ENCODE data around the gene GALNT13. TPM values are rescaled to one million over a fixed set of nuclear protein-coding genes. Genes with fewer than 3 reads are reported as not detected.

The GALNT13 gene
- total RNA-seq, 1 donor from 2014 or later, result under 0.01 TPM

DNA sequence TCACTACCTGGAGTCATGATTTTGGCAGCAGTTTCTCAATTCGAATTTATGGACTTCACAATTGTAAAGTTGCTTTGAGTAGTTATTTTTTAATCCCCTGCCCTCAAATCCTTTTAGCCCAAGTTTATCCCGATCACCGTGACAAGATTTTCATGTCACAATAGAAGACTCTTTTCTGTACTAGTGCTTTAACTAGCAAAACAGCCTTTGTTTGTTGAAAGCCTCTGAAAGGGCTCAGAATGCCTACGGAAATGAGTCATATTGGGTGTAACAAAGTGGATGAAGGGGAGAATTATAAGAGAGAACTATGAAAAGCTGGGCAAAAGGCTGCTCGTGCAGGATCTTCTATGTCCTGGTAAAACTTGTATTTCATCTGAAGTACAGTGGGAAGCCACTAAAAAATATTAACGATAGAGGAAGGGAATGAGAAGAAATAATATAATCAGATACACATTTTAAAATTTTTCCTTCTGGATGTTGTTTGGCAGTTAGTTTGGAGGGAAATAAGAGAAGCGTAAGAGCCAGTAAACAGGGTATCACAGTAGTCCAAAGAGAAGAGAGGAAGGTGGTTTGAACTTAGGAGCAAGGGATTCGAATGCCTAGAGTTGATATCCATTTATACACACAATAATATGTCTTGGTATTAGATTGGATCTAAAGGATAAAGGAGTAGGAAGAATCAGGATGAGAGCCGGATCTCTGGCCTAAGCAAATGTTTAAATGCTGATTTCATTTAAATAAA is 114.9 kb downstream of the GALNT13 start:
- H3K4me1 ChIP-seq (ENCODE audit: control insufficient read depth in 3 of 3, insufficient read depth in 3 of 3, low read length in 3 of 3), result no peaks in the 10 kb centered on the region
- H3K27me3 ChIP-seq (ENCODE audit: control insufficient read depth in 3 of 3, insufficient read depth in 3 of 3, low read length in 3 of 3), result no peaks in the 10 kb centered on the region
- H3K4me3 ChIP-seq (ENCODE audit: low read length in 3 of 3), result no peak overlapping the region
- no peak overlapping the region for H3K27ac ChIP-seq (ENCODE audit: low read depth, low read length)
- H3K9me3 ChIP-seq (ENCODE audit: control insufficient read depth in 3 of 3, low read length in 3 of 3), result no peaks in the 10 kb centered on the region
- H3K9ac ChIP-seq (ENCODE audit: low read depth in 1 of 3, low read length in 3 of 3), result no peak overlapping the region
- no peaks in the 10 kb centered on the region for H3K36me3 ChIP-seq (ENCODE audit: control insufficient read depth in 3 of 3, insufficient read depth in 3 of 3, low read length in 3 of 3)

DNA sequence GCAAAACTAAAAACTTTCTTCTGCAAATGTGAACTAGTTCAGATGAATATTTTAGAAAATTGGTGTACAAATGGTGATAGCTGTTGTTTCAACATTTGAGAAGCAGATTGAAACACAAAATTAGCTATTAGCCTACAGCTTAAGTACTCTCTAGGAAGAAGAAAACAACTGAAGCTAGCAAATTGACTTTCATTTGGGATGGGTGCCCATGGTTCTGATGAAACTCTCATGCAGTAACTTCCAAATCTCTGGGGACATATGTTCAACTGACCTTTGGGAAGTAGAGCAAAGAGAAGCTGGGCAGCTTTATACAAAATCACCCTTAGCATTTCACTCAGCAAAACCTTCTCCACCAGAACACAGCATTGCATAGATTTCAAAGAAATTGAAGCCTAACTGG is 119.0 kb downstream of the GALNT13 start:
- Histone ChIP-seq H3K4me3 (ENCODE audit: low read length in 3 of 3) (no peak overlapping the region), H3K27ac (ENCODE audit: low read depth, low read length) (no peak overlapping the region), H3K9me3 (ENCODE audit: control insufficient read depth in 3 of 3, low read length in 3 of 3) (no peaks in the 10 kb centered on the region), H3K9ac (ENCODE audit: low read depth in 1 of 3, low read length in 3 of 3) (no peak overlapping the region), H3K4me1 (ENCODE audit: control insufficient read depth in 3 of 3, insufficient read depth in 3 of 3, low read length in 3 of 3) (no peaks in the 10 kb centered on the region), H3K36me3 (ENCODE audit: control insufficient read depth in 3 of 3, insufficient read depth in 3 of 3, low read length in 3 of 3) (no peaks in the 10 kb centered on the region), H3K27me3 (ENCODE audit: control insufficient read depth in 3 of 3, insufficient read depth in 3 of 3, low read length in 3 of 3) (no peaks in the 10 kb centered on the region)

DNA sequence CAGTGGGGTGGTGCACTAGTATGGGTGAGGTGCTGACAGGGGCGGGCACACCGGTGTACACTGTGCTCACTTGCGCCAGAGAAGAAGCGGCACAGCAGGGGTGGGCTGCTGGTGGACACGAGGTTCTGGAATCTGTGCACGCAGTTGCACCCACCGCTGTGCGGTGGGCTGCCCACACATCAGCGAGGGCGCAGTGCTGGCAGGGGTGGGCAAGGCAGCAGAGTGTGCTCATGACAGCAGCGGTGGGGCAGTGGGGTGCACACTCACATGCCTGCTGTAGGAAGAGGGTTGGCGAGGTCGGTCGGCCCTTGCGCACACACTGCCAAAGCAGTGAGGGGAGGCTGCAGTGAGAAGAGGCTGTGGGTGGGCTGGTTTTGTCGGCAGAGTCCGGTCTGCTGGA is 141.8 kb downstream of the GALNT13 start:
- Histone ChIP-seq H3K9me3 (ENCODE audit: control insufficient read depth in 3 of 3, low read length in 3 of 3) (peaks cover 0 to 3% (median 2%) of the 10 kb centered on the region in 3 donors), H3K4me1 (ENCODE audit: control insufficient read depth in 3 of 3, insufficient read depth in 3 of 3, low read length in 3 of 3) (no peaks in the 10 kb centered on the region), H3K36me3 (ENCODE audit: control insufficient read depth in 3 of 3, insufficient read depth in 3 of 3, low read length in 3 of 3) (no peaks in the 10 kb centered on the region), H3K9ac (ENCODE audit: low read depth in 1 of 3, low read length in 3 of 3) (no peak overlapping the region), H3K4me3 (ENCODE audit: low read length in 3 of 3) (no peak overlapping the region), H3K27ac (ENCODE audit: low read depth, low read length) (no peak overlapping the region), H3K27me3 (ENCODE audit: control insufficient read depth in 3 of 3, insufficient read depth in 3 of 3, low read length in 3 of 3) (no peaks in the 10 kb centered on the region)

DNA sequence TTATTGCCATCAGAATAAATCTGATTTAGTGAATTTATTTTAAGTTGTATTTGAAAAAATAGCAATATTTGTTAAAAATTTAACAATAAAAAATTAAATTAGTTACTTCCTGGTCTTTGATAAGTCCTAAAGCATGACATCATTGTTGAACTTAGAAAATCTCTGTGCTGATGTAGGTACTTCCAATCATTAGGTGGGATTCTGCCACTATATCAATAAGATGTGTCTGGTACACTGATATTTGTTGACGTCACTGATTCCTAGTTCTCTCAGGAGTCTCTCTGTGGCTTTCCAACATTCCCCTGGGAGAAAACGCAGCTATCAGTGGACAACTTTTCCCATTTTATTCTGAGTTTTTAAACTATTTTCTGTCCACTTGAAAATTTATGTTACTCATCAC is 143.5 kb downstream of the GALNT13 start:
- Histone ChIP-seq H3K4me1 (ENCODE audit: control insufficient read depth in 3 of 3, insufficient read depth in 3 of 3, low read length in 3 of 3) (no peaks in the 10 kb centered on the region), H3K9ac (ENCODE audit: low read depth in 1 of 3, low read length in 3 of 3) (no peak overlapping the region), H3K4me3 (ENCODE audit: low read length in 3 of 3) (no peak overlapping the region), H3K9me3 (ENCODE audit: control insufficient read depth in 3 of 3, low read length in 3 of 3) (peaks cover 0 to 3% (median 2%) of the 10 kb centered on the region in 3 donors), H3K36me3 (ENCODE audit: control insufficient read depth in 3 of 3, insufficient read depth in 3 of 3, low read length in 3 of 3) (no peaks in the 10 kb centered on the region), H3K27ac (ENCODE audit: low read depth, low read length) (no peak overlapping the region), H3K27me3 (ENCODE audit: control insufficient read depth in 3 of 3, insufficient read depth in 3 of 3, low read length in 3 of 3) (no peaks in the 10 kb centered on the region)

DNA sequence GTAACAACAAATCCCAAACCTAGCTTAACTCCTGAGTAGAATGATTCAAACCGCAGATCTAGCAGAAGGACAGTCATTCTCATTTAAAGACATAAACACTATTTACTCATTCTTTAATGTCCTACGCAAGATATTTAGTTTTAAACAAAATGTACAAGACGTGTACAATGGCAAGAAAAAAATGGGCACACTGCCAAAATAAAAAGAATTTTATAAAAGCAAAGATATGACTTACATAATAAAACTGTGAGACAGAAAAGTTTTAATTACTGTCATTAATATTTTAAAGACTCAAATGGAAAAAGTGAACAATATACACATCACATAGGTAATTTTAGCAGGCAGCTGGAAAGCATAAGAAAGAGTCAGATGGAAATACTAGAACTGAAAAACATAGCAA is 157.8 kb downstream of the GALNT13 start:
- Histone ChIP-seq H3K36me3 (ENCODE audit: control insufficient read depth in 3 of 3, insufficient read depth in 3 of 3, low read length in 3 of 3) (no peaks in the 10 kb centered on the region), H3K4me1 (ENCODE audit: control insufficient read depth in 3 of 3, insufficient read depth in 3 of 3, low read length in 3 of 3) (no peaks in the 10 kb centered on the region), H3K27ac (ENCODE audit: low read depth, low read length) (no peak overlapping the region), H3K4me3 (ENCODE audit: low read length in 3 of 3) (no peak overlapping the region), H3K27me3 (ENCODE audit: control insufficient read depth in 3 of 3, insufficient read depth in 3 of 3, low read length in 3 of 3) (no peaks in the 10 kb centered on the region), H3K9ac (ENCODE audit: low read depth in 1 of 3, low read length in 3 of 3) (no peak overlapping the region), H3K9me3 (ENCODE audit: control insufficient read depth in 3 of 3, low read length in 3 of 3) (no peaks in the 10 kb centered on the region)

DNA sequence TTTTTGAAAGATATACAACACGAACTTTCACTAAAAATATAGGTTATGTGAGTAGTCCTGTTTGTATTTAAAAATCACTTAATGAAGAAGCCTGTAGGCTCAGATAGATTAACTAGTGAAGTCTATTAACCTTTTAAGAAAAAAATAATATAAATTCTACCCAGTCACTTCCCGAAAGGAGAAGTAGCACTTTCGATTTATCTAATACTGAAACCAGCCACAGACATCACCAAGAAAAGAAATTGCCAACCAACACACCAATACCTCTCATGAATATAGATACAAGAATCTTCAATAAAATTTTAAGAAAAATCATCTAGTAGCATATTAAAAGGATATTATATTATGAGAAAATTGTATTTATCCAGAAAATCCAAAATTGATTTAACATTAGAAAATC is 160.5 kb downstream of the GALNT13 start:
- no peaks in the 10 kb centered on the region for H3K36me3 ChIP-seq (ENCODE audit: control insufficient read depth in 3 of 3, insufficient read depth in 3 of 3, low read length in 3 of 3)
- no peak overlapping the region for H3K27ac ChIP-seq (ENCODE audit: low read depth, low read length)
- H3K4me1 ChIP-seq (ENCODE audit: control insufficient read depth in 3 of 3, insufficient read depth in 3 of 3, low read length in 3 of 3), result no peaks in the 10 kb centered on the region
- H3K9ac ChIP-seq (ENCODE audit: low read depth in 1 of 3, low read length in 3 of 3), result no peak overlapping the region
- no peaks in the 10 kb centered on the region for H3K9me3 ChIP-seq (ENCODE audit: control insufficient read depth in 3 of 3, low read length in 3 of 3)
- H3K27me3 ChIP-seq (ENCODE audit: control insufficient read depth in 3 of 3, insufficient read depth in 3 of 3, low read length in 3 of 3), result no peaks in the 10 kb centered on the region
- H3K4me3 ChIP-seq (ENCODE audit: low read length in 3 of 3), result no peak overlapping the region

DNA sequence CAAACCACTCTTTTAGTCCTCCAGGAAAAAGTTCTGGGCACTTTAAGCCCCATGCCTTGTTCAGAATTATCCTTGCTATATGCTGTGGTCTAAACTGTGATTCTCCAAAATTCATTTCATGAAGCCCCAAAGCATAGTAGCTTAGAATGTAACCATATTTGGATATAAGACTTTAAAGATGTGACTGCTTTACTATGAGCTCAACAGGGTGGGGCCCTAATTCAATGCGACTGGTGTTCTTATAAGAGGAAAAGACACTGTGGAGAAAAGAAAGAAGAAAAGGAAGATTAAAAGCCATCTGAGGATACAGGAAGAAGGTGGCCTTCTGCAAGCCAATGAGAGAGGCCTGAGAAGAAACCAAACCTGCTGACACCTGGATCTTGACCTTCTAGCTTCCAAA is 174.8 kb downstream of the GALNT13 start:
- H3K9ac ChIP-seq (ENCODE audit: low read depth in 1 of 3, low read length in 3 of 3), result no peak overlapping the region
- H3K9me3 ChIP-seq (ENCODE audit: control insufficient read depth in 3 of 3, low read length in 3 of 3), result no peaks in the 10 kb centered on the region
- H3K4me1 ChIP-seq (ENCODE audit: control insufficient read depth in 3 of 3, insufficient read depth in 3 of 3, low read length in 3 of 3), result no peaks in the 10 kb centered on the region

DNA sequence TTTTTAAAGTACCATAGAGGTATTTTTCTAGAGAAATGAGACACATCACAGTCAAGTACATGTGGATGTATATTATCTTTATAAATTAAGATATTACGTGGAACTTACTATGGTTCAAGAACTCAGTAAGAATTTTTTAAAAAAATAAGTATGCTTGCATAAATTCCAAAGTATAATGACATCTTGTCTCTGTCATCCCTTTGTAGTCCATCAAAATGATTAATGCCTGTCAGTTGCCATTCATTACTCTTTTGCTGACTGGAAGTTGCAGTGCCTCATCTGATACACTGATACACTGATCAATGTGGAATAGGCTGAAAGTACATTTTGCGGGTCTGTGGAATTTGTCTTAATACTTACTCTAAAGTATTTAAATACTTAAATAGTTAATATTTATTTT is 177.2 kb downstream of the GALNT13 start:
- Histone ChIP-seq H3K9ac (ENCODE audit: low read depth in 1 of 3, low read length in 3 of 3) (no peak overlapping the region), H3K4me1 (ENCODE audit: control insufficient read depth in 3 of 3, insufficient read depth in 3 of 3, low read length in 3 of 3) (no peaks in the 10 kb centered on the region), H3K4me3 (ENCODE audit: low read length in 3 of 3) (no peak overlapping the region), H3K36me3 (ENCODE audit: control insufficient read depth in 3 of 3, insufficient read depth in 3 of 3, low read length in 3 of 3) (no peaks in the 10 kb centered on the region), H3K27ac (ENCODE audit: low read depth, low read length) (no peak overlapping the region), H3K9me3 (ENCODE audit: control insufficient read depth in 3 of 3, low read length in 3 of 3) (no peaks in the 10 kb centered on the region), H3K27me3 (ENCODE audit: control insufficient read depth in 3 of 3, insufficient read depth in 3 of 3, low read length in 3 of 3) (no peaks in the 10 kb centered on the region)

More for the DNA sequence above, 174.8 kb downstream of the GALNT13 start:
- no peak overlapping the region for H3K4me3 ChIP-seq (ENCODE audit: low read length in 3 of 3)
- no peaks in the 10 kb centered on the region for H3K27me3 ChIP-seq (ENCODE audit: control insufficient read depth in 3 of 3, insufficient read depth in 3 of 3, low read length in 3 of 3)
- H3K36me3 ChIP-seq (ENCODE audit: control insufficient read depth in 3 of 3, insufficient read depth in 3 of 3, low read length in 3 of 3), result no peaks in the 10 kb centered on the region
- no peak overlapping the region for H3K27ac ChIP-seq (ENCODE audit: low read depth, low read length)

DNA sequence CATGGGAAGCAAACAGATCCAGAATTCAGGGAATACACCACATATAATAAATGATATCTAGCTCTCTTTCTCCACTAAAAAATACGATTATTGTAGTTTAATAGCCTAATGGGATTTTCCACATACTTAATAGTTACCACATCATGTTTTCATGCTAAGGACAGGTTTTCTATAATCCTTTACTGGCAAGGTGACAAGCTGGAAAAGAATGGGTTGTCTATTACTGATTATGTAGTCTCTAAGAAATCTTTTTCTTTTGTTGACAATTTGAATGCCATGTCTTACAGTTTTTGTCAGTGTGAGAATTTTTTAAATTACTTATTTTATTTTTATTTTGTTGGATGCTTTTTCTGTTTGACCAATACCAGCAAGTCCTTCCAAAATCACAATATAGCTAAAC is 177.8 kb downstream of the GALNT13 start:
- Histone ChIP-seq H3K27ac (ENCODE audit: low read depth, low read length) (no peak overlapping the region), H3K4me1 (ENCODE audit: control insufficient read depth in 3 of 3, insufficient read depth in 3 of 3, low read length in 3 of 3) (no peaks in the 10 kb centered on the region), H3K27me3 (ENCODE audit: control insufficient read depth in 3 of 3, insufficient read depth in 3 of 3, low read length in 3 of 3) (no peaks in the 10 kb centered on the region), H3K4me3 (ENCODE audit: low read length in 3 of 3) (no peak overlapping the region), H3K9ac (ENCODE audit: low read depth in 1 of 3, low read length in 3 of 3) (no peak overlapping the region), H3K36me3 (ENCODE audit: control insufficient read depth in 3 of 3, insufficient read depth in 3 of 3, low read length in 3 of 3) (no peaks in the 10 kb centered on the region), H3K9me3 (ENCODE audit: control insufficient read depth in 3 of 3, low read length in 3 of 3) (no peaks in the 10 kb centered on the region)

DNA sequence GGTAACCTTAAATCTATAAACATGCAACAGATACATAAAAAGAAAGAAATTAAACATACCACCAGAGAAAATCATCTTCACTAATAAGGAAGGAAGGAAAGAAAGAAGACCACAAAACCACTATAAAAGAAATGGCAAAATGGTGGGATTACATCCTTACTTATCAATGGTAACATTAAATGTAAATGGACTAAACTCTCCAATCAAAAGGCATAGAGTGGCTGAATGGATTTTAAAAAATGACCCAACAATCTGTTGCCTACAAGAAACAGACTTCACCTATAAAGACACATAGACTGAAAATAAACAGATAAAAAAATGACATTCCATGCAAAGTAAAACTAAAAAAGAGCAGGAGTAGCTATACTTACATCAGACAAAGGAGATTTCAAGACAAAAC is 195.4 kb downstream of the GALNT13 start:
- no peaks in the 10 kb centered on the region for H3K4me1 ChIP-seq (ENCODE audit: control insufficient read depth in 3 of 3, insufficient read depth in 3 of 3, low read length in 3 of 3)
- no peak overlapping the region for H3K27ac ChIP-seq (ENCODE audit: low read depth, low read length)
- H3K9ac ChIP-seq (ENCODE audit: low read depth in 1 of 3, low read length in 3 of 3), result no peak overlapping the region
- H3K4me3 ChIP-seq (ENCODE audit: low read length in 3 of 3), result no peak overlapping the region
- no peaks in the 10 kb centered on the region for H3K27me3 ChIP-seq (ENCODE audit: control insufficient read depth in 3 of 3, insufficient read depth in 3 of 3, low read length in 3 of 3)
- no peaks in the 10 kb centered on the region for H3K36me3 ChIP-seq (ENCODE audit: control insufficient read depth in 3 of 3, insufficient read depth in 3 of 3, low read length in 3 of 3)
- H3K9me3 ChIP-seq (ENCODE audit: control insufficient read depth in 3 of 3, low read length in 3 of 3), result peaks cover 0 to 2% (median 0%) of the 10 kb centered on the region in 3 donors
